Thymus (tissue), 11 donors: ENCODE results near the gene TNRC6B. TPM values are rescaled to one million over a fixed set of nuclear protein-coding genes. Genes with fewer than 3 reads are reported as not detected.
A peak's percentile ranks its signal among the peaks of the same experiment; 100 is the strongest.
"Not testable (repeated sequence)": the region's sequence is repeated elsewhere in the genome, so short reads cannot be mapped to it uniquely, and the experiment has no call there.

Experiments used
- DNase-seq, 9 donors: peaks; one replicate each; pipeline ENCODE4 v3.0.0-alpha.2; 2013; ENCODE audit warnings: low spot score in 9 of 9, low read depth in 6 of 9, missing footprints in 1 of 9
- H3K27ac ChIP-seq, 2 donors: one replicate each; pipeline ENCODE4 v1.5.1; 2013; ENCODE audit warnings: control low read depth in 1 of 2, low read depth in 1 of 2, low read length in 1 of 2, mild to moderate bottlenecking in 1 of 2, moderate library complexity in 1 of 2
- H3K27me3 ChIP-seq, 2 donors: one replicate each; pipeline ENCODE4 v1.5.1; 2013; ENCODE audit warnings: low read length in 1 of 2; ENCODE audit not compliant: control insufficient read depth in 2 of 2, insufficient read depth in 1 of 2
- H3K36me3 ChIP-seq, 2 donors: one replicate each; pipeline ENCODE4 v1.5.1; 2013; ENCODE audit warnings: low read length in 1 of 2, mild to moderate bottlenecking in 1 of 2, moderate library complexity in 1 of 2; ENCODE audit not compliant: control insufficient read depth in 2 of 2, insufficient read depth in 2 of 2
- H3K4me1 ChIP-seq, 2 donors: one replicate each; pipeline ENCODE4 v1.5.1; 2013; ENCODE audit warnings: low read length in 2 of 2; ENCODE audit not compliant: control insufficient read depth in 2 of 2, insufficient read depth in 2 of 2
- H3K4me3 ChIP-seq, 2 donors: one replicate each; pipeline ENCODE4 v1.5.1; 2013; ENCODE audit warnings: low read length in 2 of 2, control low read depth in 1 of 2, mild to moderate bottlenecking in 1 of 2
- H3K9me3 ChIP-seq, 2 donors: one replicate each; pipeline ENCODE4 v1.5.1; 2013; ENCODE audit warnings: low read length in 1 of 2, mild to moderate bottlenecking in 1 of 2; ENCODE audit not compliant: control insufficient read depth in 2 of 2, insufficient read depth in 1 of 2
- WGBS: extraction: QIAGEN DNeasy Blood & Tissue Kit; methylation state at CpG from one replicate; pipeline ENCODE4 v1.1.7; 2013; 5-methylcytosine and 5-hydroxymethylcytosine counted together
- polyA plus RNA-seq: library from polyadenylated mRNA; stranded (reverse); fragments of 200-250 nt; gene quantifications from one replicate; pipeline ENCODE4 v1.2.3, GENCODE V29; 2013
- total RNA-seq: library from RNA; stranded (reverse); fragments of 120-200 nt; gene quantifications from one replicate; pipeline ENCODE4 v1.2.4, GENCODE V29; 2013
- donor health status: healthy.

TNRC6B gene
- total and polyA plus RNA-seq, 2 donors, result 13.3 to 20.4 TPM

DNA sequence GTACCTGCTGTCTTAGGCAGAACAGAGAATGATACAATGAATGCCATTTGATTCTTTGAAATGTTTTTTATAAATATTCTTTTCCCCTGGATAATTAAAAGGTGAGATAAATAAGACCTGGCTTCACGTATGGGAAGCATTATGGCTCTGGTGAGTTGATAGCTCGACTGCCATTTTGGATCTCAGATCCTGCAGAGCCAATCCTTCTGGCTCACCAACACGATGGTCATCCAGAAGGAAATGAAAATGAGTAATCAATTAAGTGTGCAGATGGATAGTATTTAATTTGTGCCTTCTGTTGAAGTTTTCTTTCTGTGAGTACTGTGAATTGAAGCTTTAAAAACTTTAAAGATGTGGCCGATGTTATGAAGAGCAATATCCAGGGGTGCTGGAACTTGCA, 2.7 kb downstream of the TNRC6B start:
- Histone ChIP-seq H3K27ac (peak overlapping the region in 1 of 2 donors; percentile 46), H3K9me3 (no peaks in the 10 kb centered on the region), H3K4me1 (peaks cover 29 to 47% of the 10 kb centered on the region in 2 donors), H3K36me3 (peaks cover 0 to 10% of the 10 kb centered on the region in 2 donors), H3K27me3 (no peaks in the 10 kb centered on the region), H3K4me3 (no peak overlapping the region)
- 94% methylated on average over 4 of the region's 4 CpGs for WGBS
- DNase-seq, result no peak

DNA sequence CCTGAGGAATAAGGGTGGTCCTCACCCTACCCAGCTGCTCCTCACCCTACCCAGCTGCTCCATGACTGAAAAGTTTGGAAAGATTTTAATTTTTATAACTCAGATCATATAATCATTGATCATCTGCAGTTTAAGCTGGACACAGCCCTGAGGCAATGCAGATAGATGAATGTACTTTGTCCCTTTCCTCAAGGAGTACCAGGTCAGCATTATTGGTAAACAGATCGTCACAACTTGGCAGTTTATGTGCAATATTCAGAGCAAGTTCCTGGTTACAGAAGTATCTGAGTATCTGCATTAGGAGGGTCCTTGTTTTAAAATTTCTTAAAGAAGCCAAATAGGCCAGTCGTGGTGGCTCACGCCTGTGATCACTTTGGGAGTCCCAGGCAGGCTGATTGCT, 3.6 kb downstream of the TNRC6B start:
- Histone ChIP-seq H3K9me3 (no peaks in the 10 kb centered on the region), H3K4me3 (no peak overlapping the region), H3K27ac (no peak overlapping the region), H3K36me3 (peaks cover 0 to 10% of the 10 kb centered on the region in 2 donors), H3K4me1 (peaks cover 26 to 38% of the 10 kb centered on the region in 2 donors), H3K27me3 (no peaks in the 10 kb centered on the region)
- no peak for DNase-seq
- 97% methylated on average over 3 of the region's 3 CpGs for WGBS

DNA sequence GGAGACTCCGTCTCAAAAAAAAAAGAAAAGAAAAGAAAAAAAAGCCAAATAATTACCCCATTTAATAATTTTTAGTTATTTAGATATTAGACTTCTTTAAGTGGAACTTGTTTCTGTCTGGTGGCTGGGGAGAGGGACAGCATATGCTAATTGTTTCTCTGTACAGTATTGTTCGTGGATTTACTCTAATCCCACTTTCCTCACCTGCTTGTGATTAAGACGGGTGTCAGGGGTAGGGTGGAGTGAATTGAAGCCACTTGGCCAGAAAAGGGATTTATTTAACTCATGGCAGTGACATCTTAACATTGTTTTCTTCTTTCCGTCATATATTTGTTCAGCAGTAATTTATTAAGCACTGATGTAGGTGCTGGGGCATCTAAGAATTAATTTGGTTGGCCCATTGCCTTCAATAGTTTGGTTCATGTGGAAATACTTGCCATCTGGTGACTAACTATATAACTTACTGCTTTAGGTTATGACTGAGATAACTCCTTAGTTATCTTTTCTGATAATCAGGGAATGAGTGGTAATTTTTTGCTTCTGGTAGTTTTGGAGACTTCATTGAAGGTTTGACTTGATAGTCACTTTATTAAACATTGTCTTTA, 4.6 kb downstream of the TNRC6B start:
- no peaks in the 10 kb centered on the region for H3K27me3 ChIP-seq
- H3K4me1 ChIP-seq, result peaks cover 17 to 28% of the 10 kb centered on the region in 2 donors
- 99% methylated on average over 4 of the region's 4 CpGs for WGBS
- H3K9me3 ChIP-seq, result no peaks in the 10 kb centered on the region
- no peak overlapping the region for H3K4me3 ChIP-seq
- peaks cover 0 to 8% of the 10 kb centered on the region in 2 donors for H3K36me3 ChIP-seq
- no peak for DNase-seq
- H3K27ac ChIP-seq, result no peak overlapping the region

DNA sequence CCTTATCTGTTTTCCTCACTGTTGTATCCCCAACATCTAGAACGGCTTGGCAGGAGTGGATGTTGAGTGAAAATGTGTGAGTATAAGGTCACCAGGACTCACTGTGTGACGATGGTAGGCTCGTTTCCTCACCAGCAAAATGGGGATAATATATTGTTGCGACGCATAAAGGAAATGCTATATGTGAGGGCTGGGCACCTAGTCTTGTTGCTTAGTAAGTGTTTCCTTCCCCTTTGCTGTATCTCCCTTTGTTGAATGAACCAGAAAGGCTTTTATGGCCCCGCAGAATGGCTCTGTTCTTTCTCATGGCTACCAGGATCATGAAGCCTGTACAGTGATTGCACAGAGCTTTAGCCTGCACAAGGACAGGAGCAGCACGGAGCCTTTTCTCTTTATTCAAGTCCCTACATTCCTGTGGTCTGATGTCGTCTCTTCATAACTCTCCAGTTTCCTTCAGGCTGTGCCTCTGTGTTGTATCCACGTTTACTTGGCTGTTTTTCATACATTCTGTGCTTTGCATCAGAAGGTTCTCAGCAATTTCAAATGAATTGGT, 5.4 kb downstream of the TNRC6B start:
- H3K9me3 ChIP-seq, result no peaks in the 10 kb centered on the region
- no peak overlapping the region for H3K4me3 ChIP-seq
- H3K27ac ChIP-seq, result peak overlapping the region; percentile 36 to 60
- peaks cover 0 to 8% of the 10 kb centered on the region in 2 donors for H3K36me3 ChIP-seq
- DNase-seq, result peak in 2 of 9 donors; percentile 30 to 54
- H3K4me1 ChIP-seq, result peaks cover 15 to 26% of the 10 kb centered on the region in 2 donors
- no peaks in the 10 kb centered on the region for H3K27me3 ChIP-seq
- WGBS, result 23% methylated on average over 9 of the region's 9 CpGs

DNA sequence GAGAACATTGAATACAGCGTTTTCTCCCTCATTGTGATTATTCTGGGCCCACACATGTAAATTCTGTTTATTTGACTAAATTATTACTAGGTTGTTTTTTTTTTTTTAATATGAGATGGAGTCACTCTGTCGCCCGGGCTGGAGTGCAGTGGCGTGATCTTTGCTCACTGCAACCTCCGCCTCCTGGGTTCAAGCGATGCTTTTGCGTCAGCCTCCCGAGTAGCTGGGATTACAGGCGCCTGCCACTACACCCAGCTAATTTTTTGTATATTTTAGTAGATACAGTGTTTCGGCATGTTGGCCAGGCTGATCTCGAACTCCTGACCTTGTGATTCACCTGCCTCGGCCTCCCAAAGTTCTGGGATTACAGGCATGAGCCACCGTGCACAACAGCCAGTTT, 5.9 kb downstream of the TNRC6B start:
- Histone ChIP-seq H3K27ac (peak overlapping the region in 1 of 2 donors; percentile 60), H3K4me1 (peaks cover 15 to 24% of the 10 kb centered on the region in 2 donors)
- H3K9me3 ChIP-seq, H3K4me3 ChIP-seq, DNase-seq, H3K36me3 ChIP-seq, H3K27me3 ChIP-seq: not testable (repeated sequence)
- WGBS, result 96% methylated on average over 13 of the region's 13 CpGs

DNA sequence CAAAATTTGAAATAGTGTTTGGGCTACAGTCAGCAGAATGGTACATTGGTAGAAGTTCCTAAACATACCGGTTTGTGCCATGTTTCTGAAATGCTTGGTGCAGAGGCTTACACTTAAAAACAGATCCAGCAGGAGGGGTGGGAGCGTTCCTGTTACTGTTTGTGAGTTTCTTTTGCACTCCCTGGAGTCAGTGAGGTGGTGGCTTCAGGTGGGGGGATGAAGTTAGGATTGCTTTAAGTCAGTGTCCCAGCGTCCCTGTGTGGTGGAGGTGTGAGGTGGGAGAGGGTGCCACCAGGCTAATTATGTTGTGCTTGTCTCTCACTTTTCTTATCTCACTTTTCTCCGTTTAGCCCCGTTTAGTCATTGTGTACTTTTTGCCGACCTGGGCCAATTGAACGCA, 9.7 kb downstream of the TNRC6B start:
- H3K4me1 ChIP-seq, result peaks cover 4 to 13% of the 10 kb centered on the region in 2 donors
- H3K36me3 ChIP-seq, result peaks cover 0 to 10% of the 10 kb centered on the region in 2 donors
- H3K9me3 ChIP-seq, result no peaks in the 10 kb centered on the region
- H3K4me3 ChIP-seq, result no peak overlapping the region
- whole genome bisulfite sequencing, result 96% methylated on average over 7 of the region's 7 CpGs
- H3K27me3 ChIP-seq, result no peaks in the 10 kb centered on the region
- no peak for DNase-seq
- no peak overlapping the region for H3K27ac ChIP-seq

DNA sequence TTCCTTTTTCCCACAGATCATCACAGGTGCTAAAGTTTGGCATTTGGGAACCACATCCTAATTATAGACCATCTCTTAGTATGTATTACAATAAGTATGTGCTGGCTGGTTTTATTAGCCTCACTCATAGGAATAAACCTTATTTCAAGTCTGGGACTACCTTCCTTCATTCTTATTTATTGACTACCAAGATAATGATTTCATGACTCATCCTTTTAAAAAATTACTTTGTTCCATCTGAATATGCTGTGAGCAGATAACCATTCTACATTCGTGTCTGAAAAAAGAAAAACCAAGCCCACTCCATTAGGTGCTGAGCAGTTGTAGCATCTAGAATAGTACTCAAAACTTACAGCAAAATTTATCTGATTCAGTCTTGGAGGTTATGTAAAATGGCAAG, 12.3 kb downstream of the TNRC6B start:
- H3K27ac ChIP-seq, result no peak overlapping the region
- peaks cover 6 to 14% of the 10 kb centered on the region in 2 donors for H3K36me3 ChIP-seq
- DNase-seq, result no peak
- peaks cover 9 to 25% of the 10 kb centered on the region in 2 donors for H3K4me1 ChIP-seq
- no peak overlapping the region for H3K4me3 ChIP-seq
- WGBS, result 96% methylated on average over 1 of the region's 1 CpG
- no peaks in the 10 kb centered on the region for H3K27me3 ChIP-seq
- no peaks in the 10 kb centered on the region for H3K9me3 ChIP-seq

DNA sequence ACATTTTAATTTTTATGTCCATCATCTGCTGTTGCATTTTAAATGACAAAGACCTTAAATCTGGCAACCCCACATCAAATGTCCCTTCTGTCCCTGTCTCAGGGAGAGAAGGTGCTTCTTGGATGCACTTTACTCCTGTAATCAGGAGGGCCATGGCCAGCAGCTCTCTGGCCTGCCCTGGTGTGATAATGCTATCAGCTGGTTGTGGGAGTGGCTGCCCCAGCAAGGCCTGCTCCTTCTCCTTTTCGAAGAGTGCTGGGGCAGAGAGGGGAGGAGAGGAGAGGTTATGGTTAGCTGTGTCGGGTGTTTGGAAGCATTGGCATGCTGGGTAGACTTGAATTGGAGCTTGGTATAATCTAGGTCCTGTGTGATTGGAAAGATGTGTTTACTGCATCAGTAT, 12.8 kb downstream of the TNRC6B start:
- H3K36me3 ChIP-seq, result peaks cover 6 to 14% of the 10 kb centered on the region in 2 donors
- peaks cover 9 to 26% of the 10 kb centered on the region in 2 donors for H3K4me1 ChIP-seq
- no peaks in the 10 kb centered on the region for H3K9me3 ChIP-seq
- no peak overlapping the region for H3K27ac ChIP-seq
- DNase-seq, result no peak
- no peak overlapping the region for H3K4me3 ChIP-seq
- 95% methylated on average over 2 of the region's 2 CpGs for WGBS
- H3K27me3 ChIP-seq, result no peaks in the 10 kb centered on the region

DNA sequence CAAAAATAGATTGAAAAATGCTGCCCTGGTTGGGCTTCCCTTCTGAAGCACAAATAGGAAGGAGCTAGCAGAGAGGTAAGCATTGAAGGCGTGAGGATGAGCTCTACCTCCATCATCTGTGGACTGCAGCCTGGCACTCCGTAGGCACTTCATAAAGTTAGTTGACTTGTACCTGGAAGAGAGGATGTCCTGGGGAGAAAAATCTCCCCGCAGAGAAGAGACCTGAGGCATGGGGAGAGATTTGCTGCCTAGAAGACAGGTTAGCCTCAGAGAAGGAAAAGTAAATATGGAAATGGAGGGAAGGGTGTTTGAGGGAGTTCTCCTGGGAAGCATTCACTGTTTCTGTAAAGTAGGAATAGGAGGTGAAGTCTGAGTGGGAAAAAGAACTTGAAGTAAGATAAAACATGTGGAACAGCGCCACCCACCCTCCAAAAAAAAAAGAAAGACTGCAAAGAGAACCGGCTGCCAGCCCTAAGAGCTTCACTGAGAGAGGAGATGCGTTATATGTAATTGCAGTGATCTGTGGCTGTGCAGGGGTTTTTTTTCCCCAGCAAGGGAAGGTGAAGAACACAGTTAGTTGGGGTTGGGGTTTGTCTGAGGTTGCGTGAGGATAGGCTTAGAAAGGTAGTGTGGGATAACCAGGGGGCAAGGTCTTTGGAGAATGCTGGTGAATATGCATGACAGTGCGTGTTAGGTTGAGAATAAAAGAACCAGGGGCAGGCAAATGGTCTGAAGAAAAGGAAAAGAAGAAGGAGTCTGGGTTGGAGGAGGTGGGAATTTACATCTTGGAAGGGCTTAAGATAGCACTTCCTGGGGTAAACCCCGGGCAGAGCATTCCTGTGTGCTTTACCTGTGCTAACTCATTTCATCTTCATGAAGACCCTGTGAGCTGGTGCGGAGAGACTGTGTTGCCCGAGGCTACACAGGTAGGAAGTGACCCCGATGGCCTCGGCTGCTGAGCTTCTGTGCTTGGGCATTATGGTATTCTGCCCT, 16.0 kb downstream of the TNRC6B start:
- peaks cover 9 to 30% of the 10 kb centered on the region in 2 donors for H3K4me1 ChIP-seq
- H3K27ac ChIP-seq, result peak overlapping the region; percentile 7 to 46
- 89% methylated on average over 13 of the region's 13 CpGs for WGBS
- no peaks in the 10 kb centered on the region for H3K27me3 ChIP-seq
- H3K4me3 ChIP-seq, result no peak overlapping the region
- H3K9me3 ChIP-seq, result no peaks in the 10 kb centered on the region
- DNase-seq, result no peak
- H3K36me3 ChIP-seq, result peaks cover 6 to 17% of the 10 kb centered on the region in 2 donors
